GM12891 (cell line): Measurements from ENCODE around the gene ZDHHC7.

Experiments
- DNase-seq: peaks from one replicate; pipeline ENCODE4 v3.0.0; 2011; ENCODE audit warnings: low spot score; ENCODE audit not compliant: insufficient read length
- FAIRE-seq: peaks from 2 replicates; lab custom pipeline; 2011; peaks lifted over from hg19 to GRCh38; lab: Jason Lieb, UNC
- PAX5 ChIP-seq: IDR thresholded peaks from 2 replicates; pipeline ENCODE4 v1.6.1; 2011; ENCODE audit warnings: low read length, moderate library complexity, mild to moderate bottlenecking; ENCODE audit not compliant: insufficient read depth, severe bottlenecking
- POLR2A ChIP-seq: IDR thresholded peaks from 2 replicates; pipeline ENCODE4 v1.6.1; 2011; ENCODE audit warnings: low read depth, low read length, control low read depth
- POLR2AphosphoS5 ChIP-seq: IDR thresholded peaks from 2 replicates; pipeline ENCODE4 v1.6.1; 2011; ENCODE audit warnings: low read depth, low read length, control low read depth
- POU2F2 ChIP-seq: IDR thresholded peaks from 2 replicates; pipeline ENCODE4 v1.6.1; 2011; ENCODE audit warnings: low read depth, mild to moderate bottlenecking, control low read depth, low read length, moderate library complexity
- SPI1 ChIP-seq: IDR thresholded peaks from 2 replicates; pipeline ENCODE4 v1.6.1; 2011; ENCODE audit warnings: low read depth, low read length, control low read depth
- TAF1 ChIP-seq: IDR thresholded peaks from 2 replicates; pipeline ENCODE4 v1.6.1; 2011; ENCODE audit warnings: low read depth, low read length, control low read depth

Gene ZDHHC7

GRCh38 chr16:85051067-85051581 lies 39.8 kb upstream of the ZDHHC7 start:
- TF ChIP-seq PAX5 (no peak), POLR2AphosphoS5 (no peak), SPI1 (no peak), TAF1 (no peak), POU2F2 (no peak), POLR2A (no peak)
- no peak for FAIRE-seq
- no peak for DNase-seq

- no peak for DNase-seq
- TF ChIP-seq TAF1 (no peak), POLR2AphosphoS5 (no peak), POU2F2 (no peak), PAX5 (no peak), POLR2A (no peak), SPI1 (no peak)
- FAIRE-seq: no peak
These were observed 38.5 kb upstream of the ZDHHC7 start for GRCh38 chr16:85049706-85050305.

- FAIRE-seq: no peak
- TF ChIP-seq POLR2AphosphoS5 (no peak), TAF1 (no peak), POU2F2 (no peak), SPI1 (no peak), PAX5 (no peak), POLR2A (no peak)
- DNase-seq: no peak
These were observed 37.7 kb upstream of the ZDHHC7 start for GRCh38 chr16:85048921-85049562.

GRCh38 chr16:85047867-85048455 lies 36.6 kb upstream of the ZDHHC7 start:
- DNase-seq: no peak

GRCh38 chr16:85046931-85047866 lies 35.9 kb upstream of the ZDHHC7 start:
- FAIRE-seq (no peak), DNase-seq (no peak)
- TF ChIP-seq POU2F2: no peak
- TF ChIP-seq SPI1: no peak
- TF ChIP-seq POLR2A: no peak
- no peak for TF ChIP-seq POLR2AphosphoS5
- TF ChIP-seq TAF1: no peak
- no peak for TF ChIP-seq PAX5

More at GRCh38 chr16:85047867-85048455, 36.6 kb upstream of the ZDHHC7 start:
- TF ChIP-seq POLR2AphosphoS5 (no peak), SPI1 (peak; percentile 69)
- no peak for FAIRE-seq

- TF ChIP-seq SPI1 (no peak), PAX5 (no peak), POLR2AphosphoS5 (no peak), POLR2A (no peak), TAF1 (no peak), POU2F2 (no peak)
- DNase-seq (no peak), FAIRE-seq (no peak)
These were observed 35.2 kb upstream of the ZDHHC7 start for GRCh38 chr16:85046472-85046916.

GRCh38 chr16:85045641-85046471 lies 34.5 kb upstream of the ZDHHC7 start:
- TF ChIP-seq POLR2AphosphoS5 (no peak), PAX5 (no peak), POU2F2 (no peak), TAF1 (no peak), POLR2A (no peak), SPI1 (no peak)
- DNase-seq: no peak
- no peak for FAIRE-seq

- TF ChIP-seq SPI1 (no peak), POLR2A (no peak), POU2F2 (no peak), PAX5 (no peak), TAF1 (no peak), POLR2AphosphoS5 (no peak)
- no peak for DNase-seq
- FAIRE-seq: no peak
These were observed 33.7 kb upstream of the ZDHHC7 start for GRCh38 chr16:85045077-85045476.
